Osteocyte (in vitro differentiated cells): ENCODE data around the gene TMEM138. TPM values are rescaled to one million over a fixed set of nuclear protein-coding genes. Genes with fewer than 3 reads are reported as not detected.

Experiments used
- DNase-seq: peaks from one replicate; pipeline ENCODE4 v3.0.0; 2021; ENCODE audit warnings: mixed read lengths; ENCODE audit not compliant: unreplicated experiment; ENCODE audit errors: extremely low spot score
- H3K27ac Mint-ChIP-seq: one replicate; pipeline ENCODE4 v1.8.0; 2021; ENCODE audit warnings: mild to moderate bottlenecking, mixed read lengths; ENCODE audit not compliant: unreplicated experiment
- H3K27me3 Mint-ChIP-seq: one replicate; pipeline ENCODE4 v1.8.0; 2021; ENCODE audit warnings: mixed read lengths; ENCODE audit not compliant: unreplicated experiment
- H3K36me3 Mint-ChIP-seq: one replicate; pipeline ENCODE4 v1.8.0; 2021; ENCODE audit warnings: mixed read lengths; ENCODE audit not compliant: unreplicated experiment
- H3K4me1 Mint-ChIP-seq: one replicate; pipeline ENCODE4 v1.8.0; 2021; ENCODE audit warnings: mixed read lengths; ENCODE audit not compliant: unreplicated experiment
- H3K4me3 Mint-ChIP-seq: one replicate; pipeline ENCODE4 v1.8.0; 2021; ENCODE audit warnings: mild to moderate bottlenecking, moderate library complexity, mixed read lengths; ENCODE audit not compliant: unreplicated experiment
- H3K9me3 Mint-ChIP-seq: one replicate; pipeline ENCODE4 v1.8.0; 2021; ENCODE audit warnings: mixed read lengths; ENCODE audit not compliant: unreplicated experiment
- CTCF ChIP-seq: fragments of 200-600 bp; sonication (generic); IDR thresholded peaks from 2 replicates; pipeline ENCODE4 v1.5.0; 2021; ENCODE audit warnings: antibody characterized with exemption, mild to moderate bottlenecking, moderate library complexity
- total RNA-seq: library from RNA; stranded (reverse); gene quantifications from 2 replicates; pipeline ENCODE4 v1.2.1, GENCODE V29; 2021

The TMEM138 gene
- total RNA-seq, 1 donor from 2014 or later, result 49.4 TPM

DNA sequence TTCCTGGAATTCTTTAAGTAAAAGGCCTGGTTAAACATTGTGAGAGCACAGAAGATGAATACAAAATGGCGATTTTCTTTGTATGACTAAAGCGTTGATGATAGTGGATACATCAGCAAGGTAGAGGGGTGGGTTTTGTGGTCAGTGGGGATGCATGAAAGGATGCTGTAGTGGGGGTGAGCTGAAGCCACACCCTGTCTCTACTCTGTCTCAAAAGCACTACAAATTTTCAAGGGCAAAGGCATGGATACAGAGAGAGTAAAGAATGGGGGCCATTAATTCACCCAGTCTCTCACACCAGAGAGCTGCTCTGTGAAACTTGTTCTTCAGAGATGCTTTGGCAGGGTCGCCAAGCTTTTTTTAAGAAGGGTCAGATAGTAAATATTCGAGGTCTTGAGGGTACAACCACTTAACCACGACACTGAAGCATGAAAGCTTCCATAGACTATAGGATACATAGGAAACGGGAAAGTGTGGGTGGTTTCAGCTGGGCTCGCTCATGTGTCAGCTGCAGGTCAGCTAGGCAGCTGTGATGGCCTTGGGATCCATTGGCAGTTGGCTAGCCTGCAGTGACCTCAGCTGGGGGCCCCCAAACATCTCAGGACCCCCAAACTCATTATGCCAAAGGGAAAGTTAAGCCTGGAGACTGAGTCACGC is 8.3 kb downstream of the TMEM138 start:
- no peak for DNase-seq
- H3K4me3 Mint-ChIP-seq, result no peak overlapping the region
- H3K9me3 Mint-ChIP-seq, result no peaks in the 10 kb centered on the region
- peaks cover 31% of the 10 kb centered on the region for H3K36me3 Mint-ChIP-seq
- H3K27ac Mint-ChIP-seq, result no peak overlapping the region
- no peaks in the 10 kb centered on the region for H3K27me3 Mint-ChIP-seq
- TF ChIP-seq CTCF, result no peak
- peaks cover 12% of the 10 kb centered on the region for H3K4me1 Mint-ChIP-seq

- Mint-ChIP-seq H3K27ac (no peak overlapping the region), H3K27me3 (no peaks in the 10 kb centered on the region), H3K4me3 (no peak overlapping the region), H3K4me1 (peaks cover 2% of the 10 kb centered on the region), H3K36me3 (peaks cover 28% of the 10 kb centered on the region), H3K9me3 (no peaks in the 10 kb centered on the region)
- no peak for DNase-seq
- no peak for TF ChIP-seq CTCF
Measured at GRCh38 chr11:61372659-61373420, 10.7 kb downstream of the TMEM138 start.

DNA sequence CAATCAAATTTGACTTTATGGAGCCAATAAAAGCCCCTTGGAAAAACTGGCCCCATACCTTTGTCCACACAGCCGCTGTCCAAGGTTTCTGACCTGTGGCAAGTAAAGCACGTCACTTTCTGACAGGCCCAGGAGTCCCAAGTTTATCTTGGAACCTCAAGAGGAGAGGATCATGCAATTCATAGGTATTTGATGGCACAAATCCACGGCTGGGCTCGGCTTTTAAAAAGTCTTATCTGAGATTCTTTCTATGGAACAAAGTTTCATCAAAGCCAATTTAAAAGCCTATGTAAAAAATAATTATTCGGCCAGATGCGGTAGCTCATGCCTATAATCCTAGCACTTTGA is 13.6 kb downstream of the TMEM138 start:
- H3K27me3 Mint-ChIP-seq, result no peaks in the 10 kb centered on the region
- peaks cover 22% of the 10 kb centered on the region for H3K4me1 Mint-ChIP-seq
- peaks cover 11% of the 10 kb centered on the region for H3K36me3 Mint-ChIP-seq
- H3K4me3 Mint-ChIP-seq, result no peak overlapping the region
- H3K27ac Mint-ChIP-seq, result no peak overlapping the region
- H3K9me3 Mint-ChIP-seq, result no peaks in the 10 kb centered on the region
- no peak for TF ChIP-seq CTCF
- no peak for DNase-seq

DNA sequence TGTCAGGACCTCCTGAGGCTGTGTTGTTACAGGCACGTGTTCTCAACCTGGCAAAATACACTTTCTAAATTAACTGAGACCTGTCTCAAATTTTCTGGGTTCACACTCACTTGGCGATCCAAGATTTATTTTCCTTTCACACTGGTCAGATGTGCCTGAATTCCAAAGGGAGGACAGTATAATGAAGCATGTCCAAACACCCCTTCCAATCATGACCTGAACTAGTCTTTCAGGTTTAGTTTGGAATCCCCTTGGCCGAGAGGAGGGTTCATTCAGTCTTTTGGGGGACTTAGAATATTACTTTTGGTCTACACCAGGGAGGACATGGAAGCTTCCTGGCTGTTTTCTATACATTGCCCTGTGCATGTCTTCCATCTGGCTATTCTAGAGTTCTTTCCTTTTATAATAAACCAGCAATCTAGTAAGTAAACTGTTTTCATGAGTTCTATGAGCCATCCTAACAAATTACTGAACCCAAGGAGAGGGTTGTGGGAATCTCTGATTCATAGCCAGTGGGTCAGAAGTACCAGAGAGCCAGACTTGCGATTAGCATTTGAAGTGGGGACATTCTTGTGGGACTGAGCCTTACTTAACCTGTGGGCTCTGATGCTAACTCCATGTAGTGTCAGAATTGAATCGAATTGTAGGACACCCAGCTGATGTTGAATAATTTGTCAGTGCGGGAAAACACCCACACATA is 15.4 kb downstream of the TMEM138 start:
- H3K27me3 Mint-ChIP-seq, result no peaks in the 10 kb centered on the region
- H3K27ac Mint-ChIP-seq, result peak overlapping the region; percentile 91
- H3K4me3 Mint-ChIP-seq, result no peak overlapping the region
- DNase-seq, result no peak
- no peaks in the 10 kb centered on the region for H3K9me3 Mint-ChIP-seq
- TF ChIP-seq CTCF, result no peak
- H3K36me3 Mint-ChIP-seq, result peaks cover 7% of the 10 kb centered on the region
- H3K4me1 Mint-ChIP-seq, result peaks cover 22% of the 10 kb centered on the region
